ENCODE data around the gene STPG1. TPM values are rescaled to one million over a fixed set of nuclear protein-coding genes. Genes with fewer than 3 reads are reported as not detected.
A peak's percentile ranks its signal among the peaks of the same experiment; 100 is the strongest.

The STPG1 gene
- total and polyA plus RNA-seq, 2 donors from 2014 or later: 10.6 to 12.2 TPM

- no peak for TF ChIP-seq CTCF (IDR thresholded peaks at IDR 0.05; ENCODE audit: borderline replicate concordance, extremely low read depth, insufficient read depth)
- H3K36me3 ChIP-seq (ENCODE audit: control insufficient read depth in 2 of 3, insufficient read depth in 3 of 3, low read length in 3 of 3): no peaks in the 10 kb centered on the region
- H3K9ac ChIP-seq (ENCODE audit: low read length in 3 of 3): no peak overlapping the region
- H3K27me3 ChIP-seq (ENCODE audit: control insufficient read depth, insufficient read depth, low read length): no peaks in the 10 kb centered on the region
- FAIRE-seq: no peak
- peaks cover 0 to 20% (median 17%) of the 10 kb centered on the region in 3 donors for H3K4me1 ChIP-seq (ENCODE audit: control insufficient read depth in 2 of 3, insufficient read depth in 2 of 3, low read depth in 1 of 3, low read length in 3 of 3)
- H3K4me3 ChIP-seq (ENCODE audit: low read length in 3 of 3): no peak overlapping the region
- intact Hi-C loops (cut with DNase I): loop anchor here (5.0 kb wide), 1 partner anchor 180 kb away; no protein-coding TSS in a partner anchor
- DNase-seq: no peak
- no peak overlapping the region for H3K27ac ChIP-seq (ENCODE audit: low read depth in 2 of 2, low read length in 2 of 2)
- no peaks in the 10 kb centered on the region for H3K9me3 ChIP-seq (ENCODE audit: control insufficient read depth in 2 of 3, insufficient read depth in 1 of 3, low read length in 3 of 3)
These were observed 25.9 kb downstream of the STPG1 start for GRCh38 chr1:24387636-24388175.

GRCh38 chr1:24386931-24387330 lies 26.7 kb downstream of the STPG1 start:
- H3K27ac ChIP-seq (ENCODE audit: low read depth in 2 of 2, low read length in 2 of 2): no peak overlapping the region
- TF ChIP-seq CTCF (IDR thresholded peaks at IDR 0.05; ENCODE audit: borderline replicate concordance, extremely low read depth, insufficient read depth): no peak
- no peaks in the 10 kb centered on the region for H3K36me3 ChIP-seq (ENCODE audit: control insufficient read depth in 2 of 3, insufficient read depth in 3 of 3, low read length in 3 of 3)
- H3K4me1 ChIP-seq (ENCODE audit: control insufficient read depth in 2 of 3, insufficient read depth in 2 of 3, low read depth in 1 of 3, low read length in 3 of 3): peaks cover 0 to 13% (median 11%) of the 10 kb centered on the region in 3 donors
- H3K9me3 ChIP-seq (ENCODE audit: control insufficient read depth in 2 of 3, insufficient read depth in 1 of 3, low read length in 3 of 3): no peaks in the 10 kb centered on the region
- intact Hi-C loops (cut with DNase I): loop anchor here (5.0 kb wide), 1 partner anchor 180 kb away; no protein-coding TSS in a partner anchor
- DNase-seq: no peak
- no peaks in the 10 kb centered on the region for H3K27me3 ChIP-seq (ENCODE audit: control insufficient read depth, insufficient read depth, low read length)
- H3K9ac ChIP-seq (ENCODE audit: low read length in 3 of 3): no peak overlapping the region
- FAIRE-seq: no peak
- no peak overlapping the region for H3K4me3 ChIP-seq (ENCODE audit: low read length in 3 of 3)

DNA sequence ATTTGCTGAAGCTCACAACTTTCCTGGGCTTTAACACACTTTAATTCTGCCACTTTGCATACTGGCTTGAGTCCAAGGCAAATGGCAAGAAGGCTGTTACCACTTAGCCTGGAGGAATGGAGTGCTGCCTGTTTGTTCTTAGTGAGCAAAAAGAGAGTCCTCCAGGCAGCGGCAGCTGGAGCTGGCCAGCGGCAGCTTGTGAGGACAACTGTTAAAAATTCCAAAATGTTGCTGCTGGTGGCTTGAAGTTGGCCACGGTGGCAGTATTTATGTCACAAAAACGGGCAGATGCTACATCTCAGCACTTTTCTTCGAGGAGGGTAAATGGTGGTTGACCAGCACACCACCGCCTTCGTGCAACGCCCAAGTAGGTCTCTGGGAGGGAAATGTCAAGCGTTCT lies 27.3 kb downstream of the STPG1 start:
- peaks cover 0 to 11% (median 9%) of the 10 kb centered on the region in 3 donors for H3K4me1 ChIP-seq (ENCODE audit: control insufficient read depth in 2 of 3, insufficient read depth in 2 of 3, low read depth in 1 of 3, low read length in 3 of 3)
- H3K4me3 ChIP-seq (ENCODE audit: low read length in 3 of 3): no peak overlapping the region
- intact Hi-C loops (cut with DNase I): loop anchor here (5.0 kb wide), 1 partner anchor 179 kb away; no protein-coding TSS in a partner anchor
- no peaks in the 10 kb centered on the region for H3K36me3 ChIP-seq (ENCODE audit: control insufficient read depth in 2 of 3, insufficient read depth in 3 of 3, low read length in 3 of 3)
- FAIRE-seq (no peak), DNase-seq (peak in 1 of 5 donors; percentile 35)
- H3K27me3 ChIP-seq (ENCODE audit: control insufficient read depth, insufficient read depth, low read length): no peaks in the 10 kb centered on the region
- no peaks in the 10 kb centered on the region for H3K9me3 ChIP-seq (ENCODE audit: control insufficient read depth in 2 of 3, insufficient read depth in 1 of 3, low read length in 3 of 3)
- H3K27ac ChIP-seq (ENCODE audit: low read depth in 2 of 2, low read length in 2 of 2): no peak overlapping the region
- TF ChIP-seq CTCF (IDR thresholded peaks at IDR 0.05; ENCODE audit: borderline replicate concordance, extremely low read depth, insufficient read depth): no peak
- H3K9ac ChIP-seq (ENCODE audit: low read length in 3 of 3): no peak overlapping the region
